Neural crest cell (in vitro differentiated cells): ENCODE measurements around the gene ADCY4. TPM values are rescaled to one million over a fixed set of nuclear protein-coding genes. Genes with fewer than 3 reads are reported as not detected.

Source experiments
- DNase-seq: peaks from one replicate; pipeline ENCODE4 v3.0.0; 2021; ENCODE audit warnings: low read depth, mixed read lengths, low spot score
- H3K27ac Mint-ChIP-seq: one replicate; pipeline ENCODE4 v1.8.0; 2021; ENCODE audit warnings: mild to moderate bottlenecking, mixed read lengths; ENCODE audit not compliant: unreplicated experiment
- H3K27me3 Mint-ChIP-seq: 2 replicates; pipeline ENCODE4 v1.8.0; 2021; ENCODE audit warnings: low read depth, mild to moderate bottlenecking, mixed read lengths
- H3K36me3 Mint-ChIP-seq: 2 replicates; pipeline ENCODE4 v1.8.0; 2021; ENCODE audit warnings: low read depth, mild to moderate bottlenecking, mixed read lengths
- H3K4me1 Mint-ChIP-seq: 2 replicates; pipeline ENCODE4 v1.8.0; 2021; ENCODE audit warnings: mixed read lengths
- H3K4me3 Mint-ChIP-seq: one replicate; pipeline ENCODE4 v1.8.0; 2021; ENCODE audit warnings: mild to moderate bottlenecking, mixed read lengths
- H3K9me3 Mint-ChIP-seq: 2 replicates; pipeline ENCODE4 v1.8.0; 2021; ENCODE audit warnings: mixed read lengths
- long read RNA-seq: library from polyadenylated mRNA; unstranded; transcript quantifications from one replicate; pipeline ENCODE4 v2.0.0, GENCODE V29; 2020
- total RNA-seq: library from RNA; stranded (reverse); gene quantifications from 2 replicates; pipeline ENCODE4 v1.2.1, GENCODE V29; 2021
- TF ChIP-seq, protein P1 (sequence below): fragments of 200-600 bp; sonication (generic); conservative IDR thresholded peaks from 2 replicates; pipeline ENCODE4 v1.5.0; 2021; ENCODE audit warnings: antibody characterized with exemption, mild to moderate bottlenecking

ADCY4 gene
- total RNA-seq: 0.49 TPM in 1 of 2 replicates, not detected in the other
- long read RNA-seq: 0 reads

DNA sequence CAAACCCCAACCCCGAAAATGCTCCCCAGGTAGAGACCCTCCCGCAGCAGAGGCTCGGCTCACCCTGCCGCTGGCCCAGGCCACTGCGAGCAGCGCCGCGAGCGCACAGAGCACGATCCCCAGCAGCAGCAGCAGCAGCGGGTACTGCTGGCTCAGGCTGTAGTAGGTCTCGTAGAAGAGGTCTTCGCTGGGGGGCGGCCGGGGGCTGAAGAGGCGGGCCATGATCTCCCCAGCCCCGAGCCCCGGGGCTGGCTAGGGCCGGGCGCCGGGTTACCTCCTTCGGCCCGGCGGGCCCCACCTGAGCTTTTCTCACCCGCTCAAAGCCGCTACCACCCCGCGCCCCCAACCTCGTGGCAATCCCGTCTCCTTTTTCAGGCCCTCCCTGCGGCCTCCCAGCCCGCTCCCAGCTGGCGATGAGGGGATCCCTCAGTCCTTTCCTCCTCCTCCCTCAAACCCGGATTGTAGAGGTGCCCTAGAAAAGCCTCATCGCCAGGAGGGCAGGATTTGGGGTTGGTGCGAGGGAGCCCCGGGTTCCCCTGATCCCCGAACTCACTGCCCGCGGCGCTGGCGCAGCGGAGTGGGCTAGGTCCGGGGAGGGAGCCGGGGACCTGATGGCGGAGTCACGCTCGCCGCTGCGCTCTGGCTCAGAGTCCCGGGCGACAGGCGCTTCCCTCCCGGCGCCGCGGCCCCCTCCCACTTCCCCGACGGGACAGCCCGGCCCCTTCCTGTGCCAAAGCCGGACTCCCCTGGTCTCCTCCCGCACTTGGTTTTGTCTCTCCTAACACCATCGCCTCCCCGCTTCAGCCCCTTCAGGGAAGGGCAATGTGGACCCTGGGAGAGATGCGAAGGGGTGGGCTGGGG lies at the start of gene ADCY4:
Gene ADCY4 (minus strand): TSS at position 641 of the 861 bp plus-strand sequence. CDS start 419 bp downstream, at position 222.
- H3K27ac Mint-ChIP-seq: no peak within 1 kb of the TSS
- H3K36me3 Mint-ChIP-seq: no peaks in the 10 kb centered on the region
- peaks cover 94% of the 10 kb centered on the region for H3K27me3 Mint-ChIP-seq
- H3K4me3 Mint-ChIP-seq: peak within 1 kb of the TSS; percentile 23
- DNase-seq: no peak
- no peaks in the 10 kb centered on the region for H3K9me3 Mint-ChIP-seq
- peaks cover 11% of the 10 kb centered on the region for H3K4me1 Mint-ChIP-seq
- TF ChIP-seq, protein P1, sequence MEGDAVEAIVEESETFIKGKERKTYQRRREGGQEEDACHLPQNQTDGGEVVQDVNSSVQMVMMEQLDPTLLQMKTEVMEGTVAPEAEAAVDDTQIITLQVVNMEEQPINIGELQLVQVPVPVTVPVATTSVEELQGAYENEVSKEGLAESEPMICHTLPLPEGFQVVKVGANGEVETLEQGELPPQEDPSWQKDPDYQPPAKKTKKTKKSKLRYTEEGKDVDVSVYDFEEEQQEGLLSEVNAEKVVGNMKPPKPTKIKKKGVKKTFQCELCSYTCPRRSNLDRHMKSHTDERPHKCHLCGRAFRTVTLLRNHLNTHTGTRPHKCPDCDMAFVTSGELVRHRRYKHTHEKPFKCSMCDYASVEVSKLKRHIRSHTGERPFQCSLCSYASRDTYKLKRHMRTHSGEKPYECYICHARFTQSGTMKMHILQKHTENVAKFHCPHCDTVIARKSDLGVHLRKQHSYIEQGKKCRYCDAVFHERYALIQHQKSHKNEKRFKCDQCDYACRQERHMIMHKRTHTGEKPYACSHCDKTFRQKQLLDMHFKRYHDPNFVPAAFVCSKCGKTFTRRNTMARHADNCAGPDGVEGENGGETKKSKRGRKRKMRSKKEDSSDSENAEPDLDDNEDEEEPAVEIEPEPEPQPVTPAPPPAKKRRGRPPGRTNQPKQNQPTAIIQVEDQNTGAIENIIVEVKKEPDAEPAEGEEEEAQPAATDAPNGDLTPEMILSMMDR: no peak

DNA sequence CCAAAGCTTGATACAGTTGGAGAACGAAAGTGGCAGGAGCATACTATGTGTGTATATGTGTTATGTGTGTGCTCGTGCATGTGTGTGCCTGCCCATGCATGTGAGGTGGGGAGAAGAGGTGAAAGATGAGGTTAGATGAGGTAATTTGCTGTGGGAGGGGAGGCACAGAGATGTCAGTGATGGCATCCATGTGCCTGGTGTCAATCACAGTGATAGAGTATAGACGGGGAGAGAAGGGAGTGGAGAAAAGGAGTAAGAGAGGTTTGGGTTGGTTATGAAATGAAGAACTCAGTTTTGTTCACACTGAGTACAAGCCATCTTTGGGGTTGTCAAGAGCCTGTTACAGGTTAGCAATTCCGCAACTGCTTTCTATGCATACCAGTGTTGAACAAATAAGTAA lies 49.3 kb upstream of the ADCY4 start:
- TF ChIP-seq, protein P1: no peak
- Mint-ChIP-seq H3K36me3 (no peaks in the 10 kb centered on the region), H3K27ac (no peak overlapping the region), H3K9me3 (no peaks in the 10 kb centered on the region), H3K27me3 (peaks cover 26% of the 10 kb centered on the region), H3K4me1 (no peaks in the 10 kb centered on the region), H3K4me3 (no peak overlapping the region)
- DNase-seq: no peak

- Mint-ChIP-seq H3K4me1 (no peaks in the 10 kb centered on the region), H3K9me3 (no peaks in the 10 kb centered on the region), H3K36me3 (no peaks in the 10 kb centered on the region), H3K27me3 (peaks cover 15% of the 10 kb centered on the region), H3K4me3 (no peak overlapping the region), H3K27ac (no peak overlapping the region)
- TF ChIP-seq, protein P1: no peak
- DNase-seq: no peak
Measured at GRCh38 chr14:24382064-24382371, 47.1 kb upstream of the ADCY4 start.

DNA sequence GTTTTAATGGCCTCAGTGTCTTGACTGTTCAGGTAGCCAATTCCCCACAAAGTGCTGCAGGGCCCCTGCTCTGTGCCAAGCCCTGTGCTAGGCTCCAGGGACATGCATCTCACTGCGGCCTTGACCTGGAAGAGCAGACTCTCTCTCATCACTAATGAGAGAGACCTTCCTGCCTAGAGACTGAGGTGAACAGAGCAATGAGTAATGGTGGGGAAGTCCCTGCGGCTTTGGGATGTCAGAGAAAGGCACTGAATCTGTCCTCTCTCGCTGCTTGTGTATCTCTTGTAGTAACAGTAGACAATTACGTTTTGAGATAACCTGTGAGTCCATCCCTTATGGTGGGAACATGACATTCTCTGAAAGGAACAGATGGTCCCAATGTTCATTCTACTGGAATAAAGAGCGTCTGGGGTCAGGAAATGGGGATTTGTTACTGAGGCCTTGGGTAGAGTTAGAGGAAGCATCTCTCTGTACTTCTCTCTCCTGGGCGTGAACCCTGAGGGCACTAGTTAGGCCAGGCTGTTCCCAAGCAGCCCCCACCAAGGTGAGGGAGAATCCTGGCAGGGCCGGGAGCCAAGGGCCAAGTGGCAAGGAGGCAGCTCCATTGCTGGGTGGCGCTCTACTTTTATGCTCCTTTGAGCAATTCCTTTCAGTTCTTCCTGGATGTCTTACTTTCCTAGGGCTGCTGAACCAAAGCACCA lies 46.6 kb upstream of the ADCY4 start:
- Mint-ChIP-seq H3K36me3 (no peaks in the 10 kb centered on the region), H3K9me3 (no peaks in the 10 kb centered on the region), H3K4me1 (no peaks in the 10 kb centered on the region), H3K4me3 (no peak overlapping the region), H3K27me3 (peaks cover 11% of the 10 kb centered on the region), H3K27ac (no peak overlapping the region)
- TF ChIP-seq, protein P1: no peak
- DNase-seq: no peak

- peaks cover 7% of the 10 kb centered on the region for H3K27me3 Mint-ChIP-seq
- no peak overlapping the region for H3K4me3 Mint-ChIP-seq
- H3K9me3 Mint-ChIP-seq: no peaks in the 10 kb centered on the region
- H3K27ac Mint-ChIP-seq: no peak overlapping the region
- DNase-seq: no peak
- TF ChIP-seq, protein P1: no peak
- no peaks in the 10 kb centered on the region for H3K4me1 Mint-ChIP-seq
- H3K36me3 Mint-ChIP-seq: no peaks in the 10 kb centered on the region
Measured at GRCh38 chr14:24379907-24380730, 45.2 kb upstream of the ADCY4 start.
